Superior temporal gyrus (tissue), 1 donor: ENCODE data around the gene ABHD1.
"Not testable (repeated sequence)": the region's sequence is repeated elsewhere in the genome, so short reads cannot be mapped to it uniquely, and the experiment has no call there.

ENCODE experiments used
- DNase-seq: peaks from one replicate; pipeline ENCODE4 v3.0.0-alpha.2; 2016; ENCODE audit errors: extremely low spot score

The ABHD1 gene

GRCh38 chr2:27109083-27109482 lies 14.5 kb upstream of the ABHD1 start:
- DNase-seq: no peak

- DNase-seq: not testable (repeated sequence)
These were observed 12.8 kb upstream of the ABHD1 start for GRCh38 chr2:27110603-27111352.

GRCh38 chr2:27111392-27112078 lies 12.1 kb upstream of the ABHD1 start:
- not testable (repeated sequence) for DNase-seq

GRCh38 chr2:27115519-27115918 lies 8.1 kb upstream of the ABHD1 start:
- no peak for DNase-seq

- no peak for DNase-seq
These were observed 5.6 kb upstream of the ABHD1 start for GRCh38 chr2:27117995-27118524.

GRCh38 chr2:27118525-27119329 lies 4.9 kb upstream of the ABHD1 start, which contains the start of gene CGREF1:
CGREF1 (minus strand) TSS chr2:27119128; CDS start chr2:27104366, 14,762 bp downstream.
- no peak for DNase-seq

- not testable (repeated sequence) for DNase-seq
These were observed 4.3 kb upstream of the ABHD1 start for GRCh38 chr2:27119330-27119670.

GRCh38 chr2:27121906-27122305 lies 1.7 kb upstream of the ABHD1 start:
- DNase-seq: no peak

GRCh38 chr2:27122791-27123190 lies 824 bp upstream of the ABHD1 start:
- DNase-seq: no peak

GRCh38 chr2:27125104-27125503 lies 1.5 kb downstream of the ABHD1 start:
- DNase-seq: no peak

- no peak for DNase-seq
These were observed 2.7 kb downstream of the ABHD1 start for GRCh38 chr2:27126252-27126710.

- DNase-seq: no peak
These were observed 4.5 kb downstream of the ABHD1 start for GRCh38 chr2:27127883-27128667.

- DNase-seq: no peak
These were observed 5.3 kb downstream of the ABHD1 start for GRCh38 chr2:27128668-27129571.

GRCh38 chr2:27130396-27130795 lies 6.8 kb downstream of the ABHD1 start:
- DNase-seq: no peak

GRCh38 chr2:27131429-27131828 lies 7.8 kb downstream of the ABHD1 start:
- DNase-seq: no peak

- DNase-seq: no peak
These were observed 9.7 kb downstream of the ABHD1 start for GRCh38 chr2:27133195-27133875.

GRCh38 chr2:27133905-27134780 lies 10.5 kb downstream of the ABHD1 start, which contains the start of gene PREB:
PREB (minus strand) TSS chr2:27134636; CDS start chr2:27134421, 215 bp downstream.
- DNase-seq: peak; percentile 96

GRCh38 chr2:27134781-27135477 lies 11.3 kb downstream of the ABHD1 start:
- no peak for DNase-seq
